B cell (primary cell): Measurements from ENCODE around the gene PVR. TPM values are rescaled to one million over a fixed set of nuclear protein-coding genes. Genes with fewer than 3 reads are reported as not detected.
A peak's percentile ranks its signal among the peaks of the same experiment; 100 is the strongest.

Source experiments
- ATAC-seq: fragments of 200-7000 bp; cut with Tn5 transposase; one replicate; pipeline ENCODE4 v1.10.0; 2021; ENCODE audit warnings: low read depth, mild to moderate bottlenecking, moderate number of reproducible peaks, moderate library complexity
- CTCF ChIA-PET: fragments of 350-600 bp; sonication (Branson Sonifier 250); formaldehyde crosslinking; loops from one replicate; lab custom pipeline; 2021; ENCODE audit warnings: antibody characterized with exemption, inconsistent platforms; lab: Charles Lee
- POLR2A ChIA-PET: fragments of 350-600 bp; sonication (Branson Sonifier 250); formaldehyde crosslinking; loops from one replicate; lab custom pipeline; 2021; ENCODE audit warnings: antibody characterized with exemption; lab: Charles Lee
- DNase-seq: peaks from one replicate; pipeline ENCODE4 v3.0.0; 2013
- H2AFZ ChIP-seq: 2 replicates; pipeline ENCODE4 v1.6.1; 2012; ENCODE audit warnings: mild to moderate bottlenecking, low read depth, low read length; ENCODE audit not compliant: insufficient read depth, poor library complexity, severe bottlenecking
- H3K27ac ChIP-seq, 2 donors: 1 replicate in 1 of 2; 2 replicates in 1 of 2; pipeline ENCODE4 v1.5.1; 2012 to 2013; ENCODE audit warnings: low read length in 2 of 2, mild to moderate bottlenecking in 2 of 2, moderate library complexity in 1 of 2
- H3K27me3 ChIP-seq, 4 experiments: fragments of 200-600 bp in 1 of 4; sonication (generic) in 1 of 4; replicated peaks in 1 of 4; 1 replicate in 2 of 4; 2 replicates in 2 of 4; pipeline versions ENCODE4 v1.6.1 to v1.7.0; 2013 to 2016; ENCODE audit warnings: low read length in 3 of 4, mild to moderate bottlenecking in 2 of 4, mixed read lengths in 1 of 4, moderate library complexity in 1 of 4; ENCODE audit not compliant: insufficient read depth in 4 of 4, control insufficient read depth in 3 of 4; ENCODE audit errors: control extremely low read depth in 1 of 4
- H3K36me3 ChIP-seq, 2 experiments: replicated peaks in 1 of 2; 1 replicate in 1 of 2; 2 replicates in 1 of 2; pipeline versions ENCODE4 v1.6.1 to v1.7.1; 2013; ENCODE audit warnings: low read length in 1 of 2; ENCODE audit not compliant: insufficient read depth in 2 of 2, control insufficient read depth in 1 of 2; ENCODE audit errors: control extremely low read depth in 1 of 2, extremely low read depth in 1 of 2
- H3K4me1 ChIP-seq, 2 donors: fragments of 200-600 bp in 1 of 2; sonication (generic) in 1 of 2; 1 replicate in 1 of 2; 2 replicates in 1 of 2; pipeline versions ENCODE4 v1.5.1 to v1.6.1; 2013 to 2017; ENCODE audit warnings: low read length in 2 of 2; ENCODE audit not compliant: control insufficient read depth in 2 of 2, insufficient read depth in 2 of 2
- H3K4me2 ChIP-seq: replicated peaks from 2 replicates; pipeline ENCODE3; 2012; ENCODE audit warnings: mild to moderate bottlenecking, low read depth, low read length; ENCODE audit not compliant: poor library complexity, severe bottlenecking
- H3K4me3 ChIP-seq, 5 experiments: fragments of 200-600 bp in 1 of 5; sonication (generic) in 1 of 5; 1 replicate in 3 of 5; 2 replicates in 2 of 5; pipeline versions ENCODE4 v1.5.1 to v1.7.0; 2011 to 2016; ENCODE audit warnings: low read length in 4 of 5, mild to moderate bottlenecking in 4 of 5, low read depth in 2 of 5, control low read depth in 1 of 5, moderate library complexity in 1 of 5; ENCODE audit not compliant: insufficient read depth in 1 of 5; ENCODE audit errors: control extremely low read depth in 1 of 5, extremely low read depth in 1 of 5
- H3K79me2 ChIP-seq: fragments of 200-600 bp; sonication (generic); one replicate; pipeline ENCODE4 v1.6.0; 2016; ENCODE audit warnings: low read length; ENCODE audit not compliant: control insufficient read depth, insufficient read depth
- H3K9ac ChIP-seq: fragments of 200-600 bp; sonication (generic); 2 replicates; pipeline ENCODE4 v1.6.1; 2017; ENCODE audit warnings: mild to moderate bottlenecking, low read length, moderate library complexity
- H3K9me3 ChIP-seq, 3 donors: one replicate each; pipeline versions ENCODE4 v1.6.1 to v1.7.1; 2013; ENCODE audit warnings: low read length in 2 of 3; ENCODE audit not compliant: control insufficient read depth in 2 of 3, insufficient read depth in 1 of 3; ENCODE audit errors: control extremely low read depth in 1 of 3
- H4K20me1 ChIP-seq: 2 replicates; pipeline ENCODE4 v1.6.0; 2012; ENCODE audit warnings: mild to moderate bottlenecking, low read length; ENCODE audit not compliant: insufficient read depth, control insufficient read depth, poor library complexity, severe bottlenecking
- H3K27ac Mint-ChIP-seq: one replicate; pipeline ENCODE4 v1.8.0; 2021; ENCODE audit warnings: mixed read lengths
- H3K27me3 Mint-ChIP-seq: one replicate; pipeline ENCODE4 v1.8.0; 2021; ENCODE audit warnings: mixed read lengths
- H3K4me1 Mint-ChIP-seq: one replicate; pipeline ENCODE4 v1.8.0; 2021; ENCODE audit warnings: mixed read lengths
- H3K4me3 Mint-ChIP-seq: one replicate; pipeline ENCODE4 v1.8.0; 2021; ENCODE audit warnings: mixed read lengths
- H3K9me3 Mint-ChIP-seq: one replicate; pipeline ENCODE4 v1.8.0; 2022; ENCODE audit warnings: mixed read lengths; ENCODE audit not compliant: insufficient read depth
- EZH2 ChIP-seq: IDR thresholded peaks from 2 replicates; pipeline ENCODE4 v1.6.1; 2012; ENCODE audit warnings: borderline replicate concordance, low read depth, mild to moderate bottlenecking, moderate library complexity, low read length; ENCODE audit not compliant: insufficient read depth, poor library complexity, severe bottlenecking
- WGBS: methylation state at CpG from one replicate; pipeline ENCODE4 v1.1.5; 2013; ENCODE audit warnings: missing lambda C conversion rate; ENCODE audit not compliant: insufficient coverage; 5-methylcytosine and 5-hydroxymethylcytosine counted together
- intact Hi-C: fragments of 100-400 bp; cut with micrococcal nuclease; formaldehyde crosslinking; loops from one replicate; pipeline ENCODE4 v1.10.0; 2022
- polyA plus RNA-seq: library from polyadenylated mRNA; depleted of rRNA; stranded (reverse); fragments of >200 nt; gene quantifications from 2 replicates; pipeline ENCODE4 v1.2.3, GENCODE V29; 2012
- total RNA-seq, 2 donors: library from RNA; stranded (reverse); fragments of 120-200 nt in 1 of 2; gene quantifications; 1 replicate in 1 of 2; 2 replicates in 1 of 2; pipeline versions ENCODE4 v1.2.3 to v1.2.4, GENCODE V29; 2013 to 2022
- TF ChIP-seq, protein P1 (sequence below): fragments of 200-600 bp; IDR thresholded peaks from one replicate; pipeline ENCODE4 v1.8.0; 2022; ENCODE audit warnings: antibody characterized with exemption, mild to moderate bottlenecking

The PVR gene
- total and polyA plus RNA-seq, 2 donors (not counting 1 experiment from before 2014, with no cell fraction given), result 0.09 to 0.67 TPM

DNA sequence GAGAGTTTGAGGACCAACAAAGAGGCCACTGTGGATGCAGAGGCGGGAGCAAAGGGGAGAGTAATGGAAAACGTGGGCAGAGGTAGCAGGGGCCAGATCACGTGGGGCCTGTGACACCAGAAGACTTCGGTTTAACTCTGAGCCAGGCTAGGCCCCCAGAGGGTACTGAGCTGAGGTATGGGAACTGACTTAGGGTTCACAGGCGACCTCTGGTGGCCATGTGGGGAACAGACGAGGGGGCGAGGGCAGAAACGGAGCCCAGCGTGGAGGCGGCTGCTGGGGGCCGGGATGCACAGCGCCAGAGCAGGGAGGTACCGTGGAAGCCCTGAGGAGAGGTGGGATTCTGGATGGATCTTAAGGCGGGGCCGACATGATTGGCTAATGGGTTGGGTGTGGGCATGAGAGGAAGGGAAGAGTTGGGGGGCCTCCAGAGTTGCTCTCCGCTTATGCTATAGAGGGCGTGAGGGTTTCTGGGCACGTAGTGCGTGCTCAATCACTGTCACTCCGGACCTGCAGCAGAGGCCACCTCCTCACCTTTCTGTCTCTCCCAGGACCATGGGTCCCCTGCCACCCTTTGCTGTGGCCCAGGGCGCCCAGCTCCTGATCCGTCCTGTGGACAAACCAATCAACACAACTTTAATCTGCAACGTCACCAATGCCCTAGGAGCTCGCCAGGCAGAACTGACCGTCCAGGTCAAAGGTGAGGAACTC, 13.7 kb downstream of the PVR start:
- DNase-seq (peak; percentile 82), ATAC-seq (peak; percentile 47)
- H3K9ac ChIP-seq, result no peak overlapping the region
- H2AFZ ChIP-seq, result no peak overlapping the region
- H3K9me3 ChIP-seq, result peaks cover 0 to 8% (median 0%) of the 10 kb centered on the region in 3 donors
- CTCF ChIA-PET, result interaction anchor here (0.9 to 2.5 kb wide), 15 partner anchors 9 to 138 kb away, joined by 3 to 19 read pairs (median 4); partner anchors contain the start of gene CEACAM19
- no peaks in the 10 kb centered on the region for H3K27me3 ChIP-seq
- Mint-ChIP-seq H3K4me1 (peaks cover 18% of the 10 kb centered on the region), H3K9me3 (no peaks in the 10 kb centered on the region), H3K27me3 (no peaks in the 10 kb centered on the region), H3K4me3 (no peak overlapping the region), H3K27ac (peak overlapping the region; percentile 64)
- no peak overlapping the region for H3K4me3 ChIP-seq
- H4K20me1 ChIP-seq, result no peaks in the 10 kb centered on the region
- no peak overlapping the region for H3K4me2 ChIP-seq
- WGBS, result 41% methylated on average over 25 of the region's 25 CpGs
- POLR2A ChIA-PET, result no interaction called here
- H3K4me1 ChIP-seq, result peaks cover 7 to 18% of the 10 kb centered on the region in 2 donors
- H3K79me2 ChIP-seq, result no peaks in the 10 kb centered on the region
- H3K36me3 ChIP-seq, result no peaks in the 10 kb centered on the region
- intact Hi-C loops, result loop anchor here (1.0 to 10.0 kb wide), 2 partner anchors 86 to 187 kb away; partner anchors contain the start of gene NECTIN2
- no peak for TF ChIP-seq EZH2
- TF ChIP-seq, protein P1, sequence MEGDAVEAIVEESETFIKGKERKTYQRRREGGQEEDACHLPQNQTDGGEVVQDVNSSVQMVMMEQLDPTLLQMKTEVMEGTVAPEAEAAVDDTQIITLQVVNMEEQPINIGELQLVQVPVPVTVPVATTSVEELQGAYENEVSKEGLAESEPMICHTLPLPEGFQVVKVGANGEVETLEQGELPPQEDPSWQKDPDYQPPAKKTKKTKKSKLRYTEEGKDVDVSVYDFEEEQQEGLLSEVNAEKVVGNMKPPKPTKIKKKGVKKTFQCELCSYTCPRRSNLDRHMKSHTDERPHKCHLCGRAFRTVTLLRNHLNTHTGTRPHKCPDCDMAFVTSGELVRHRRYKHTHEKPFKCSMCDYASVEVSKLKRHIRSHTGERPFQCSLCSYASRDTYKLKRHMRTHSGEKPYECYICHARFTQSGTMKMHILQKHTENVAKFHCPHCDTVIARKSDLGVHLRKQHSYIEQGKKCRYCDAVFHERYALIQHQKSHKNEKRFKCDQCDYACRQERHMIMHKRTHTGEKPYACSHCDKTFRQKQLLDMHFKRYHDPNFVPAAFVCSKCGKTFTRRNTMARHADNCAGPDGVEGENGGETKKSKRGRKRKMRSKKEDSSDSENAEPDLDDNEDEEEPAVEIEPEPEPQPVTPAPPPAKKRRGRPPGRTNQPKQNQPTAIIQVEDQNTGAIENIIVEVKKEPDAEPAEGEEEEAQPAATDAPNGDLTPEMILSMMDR, result peak; percentile 88
- H3K27ac ChIP-seq, result no peak overlapping the region
